GM19193 (cell line): ENCODE measurements around the gene CGREF1.

Experiments
- POLR2A ChIP-seq: IDR thresholded peaks from 4 replicates; pipeline ENCODE4 v1.6.1; 2011; ENCODE audit not compliant: insufficient read depth, insufficient read length; ENCODE audit errors: extremely low read depth

Gene CGREF1

DNA sequence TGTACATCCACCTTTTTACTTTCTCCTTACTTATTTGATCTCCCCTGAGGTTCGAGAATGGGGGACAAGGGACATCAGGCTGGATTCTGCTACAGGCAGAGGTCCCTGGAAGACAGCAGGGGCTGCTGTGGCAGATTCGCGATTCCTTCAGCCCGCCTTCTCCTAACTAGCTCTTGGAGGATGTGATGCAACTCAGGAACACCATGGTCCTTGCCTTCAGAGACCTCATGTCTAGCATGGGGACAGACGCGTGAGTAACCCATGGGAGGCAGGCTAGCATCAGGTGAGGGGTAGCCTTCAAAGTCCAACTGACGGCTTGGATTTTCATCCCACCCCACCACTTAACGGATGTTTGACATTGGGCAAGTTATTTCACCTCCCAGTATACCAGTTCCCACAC is 29.0 kb upstream of the CGREF1 start:
- no peak for TF ChIP-seq POLR2A

GRCh38 chr2:27145682-27146081 is 26.8 kb upstream of the CGREF1 start:
- TF ChIP-seq POLR2A = no peak

GRCh38 chr2:27143285-27143684 is 24.4 kb upstream of the CGREF1 start:
- no peak for TF ChIP-seq POLR2A

DNA sequence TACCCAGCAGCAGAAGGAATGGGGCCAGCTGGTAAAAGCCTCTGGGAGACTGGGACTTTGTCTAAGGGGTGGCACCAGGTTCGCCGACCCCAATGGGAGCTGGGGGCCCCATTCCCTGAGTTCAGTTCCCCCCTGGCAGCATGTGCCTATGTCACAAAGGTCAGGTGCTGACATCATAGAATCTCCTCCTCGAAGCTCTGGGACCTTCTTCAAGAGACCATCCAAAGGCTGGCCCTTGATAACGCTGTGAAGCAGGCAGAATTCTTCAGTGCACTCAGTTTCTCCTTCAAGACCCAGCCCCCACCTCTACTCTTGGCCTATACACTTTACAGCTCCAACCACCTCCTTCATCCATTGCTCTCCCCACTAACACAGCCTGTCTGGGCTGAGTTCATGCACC is 20.4 kb upstream of the CGREF1 start, which contains the start of gene PRR30:
Gene PRR30, minus strand, starts transcription at position 101 of the 400 bp plus-strand sequence. CDS start 1,081 bp downstream, outside the sequence.
- TF ChIP-seq POLR2A = no peak

- no peak for TF ChIP-seq POLR2A
Measured at GRCh38 chr2:27138111-27138510, 19.2 kb upstream of the CGREF1 start.

DNA sequence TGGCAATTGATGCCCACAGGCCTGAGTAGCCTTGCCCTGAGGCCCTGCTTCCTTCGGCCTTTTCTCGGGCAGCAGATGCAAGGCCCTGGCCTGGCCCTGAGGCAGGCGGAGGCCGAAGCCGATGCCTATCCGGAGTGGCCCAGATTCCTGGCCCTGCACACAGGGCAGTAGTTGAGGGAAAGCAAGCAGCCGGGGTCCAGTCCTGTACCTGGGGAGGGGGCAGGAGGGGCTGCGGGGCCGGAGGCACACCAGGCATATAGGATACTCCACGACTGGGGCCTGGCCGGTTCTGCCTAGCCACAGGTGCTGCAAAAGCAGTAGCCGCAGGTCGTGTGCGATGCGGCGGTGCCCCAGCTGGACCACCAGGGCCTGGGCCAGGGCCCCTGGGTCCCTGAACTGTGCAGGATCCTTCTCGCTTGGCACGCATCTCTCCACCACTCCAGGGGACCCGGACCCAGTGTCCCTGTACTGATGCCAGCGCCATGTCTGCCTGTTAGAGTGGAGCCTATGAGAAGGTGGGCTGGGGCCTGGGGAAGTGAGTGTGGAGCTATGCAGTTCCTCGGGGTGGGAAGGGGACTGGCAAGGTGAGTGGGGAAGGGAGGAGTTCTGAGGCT is 18.5 kb upstream of the CGREF1 start:
- no peak for TF ChIP-seq POLR2A

GRCh38 chr2:27136751-27137150 is 17.8 kb upstream of the CGREF1 start:
- TF ChIP-seq POLR2A = no peak

DNA sequence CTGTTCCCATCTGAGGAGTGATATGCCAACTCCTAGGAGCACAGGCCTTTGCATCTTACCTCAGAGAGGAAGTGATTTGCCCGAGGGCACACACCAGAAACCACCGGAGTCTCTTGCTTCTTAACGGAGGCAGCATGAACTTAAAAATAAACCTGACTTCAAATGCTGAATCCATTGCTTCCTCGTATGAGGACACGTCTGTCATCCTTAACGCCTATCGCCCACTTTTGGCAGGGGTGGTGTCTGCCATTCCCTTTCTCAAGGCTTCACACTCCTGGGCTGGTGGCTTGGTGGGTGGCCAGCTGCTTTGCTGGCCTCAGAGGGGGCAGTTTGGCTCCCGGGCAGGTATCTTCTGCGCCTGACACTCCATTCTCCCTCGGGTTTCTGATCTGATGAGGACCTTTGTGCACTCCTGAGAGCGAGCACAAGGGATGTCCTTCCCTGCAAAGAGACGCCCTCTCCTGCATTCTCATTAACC is 16.6 kb upstream of the CGREF1 start:
- no peak for TF ChIP-seq POLR2A

DNA sequence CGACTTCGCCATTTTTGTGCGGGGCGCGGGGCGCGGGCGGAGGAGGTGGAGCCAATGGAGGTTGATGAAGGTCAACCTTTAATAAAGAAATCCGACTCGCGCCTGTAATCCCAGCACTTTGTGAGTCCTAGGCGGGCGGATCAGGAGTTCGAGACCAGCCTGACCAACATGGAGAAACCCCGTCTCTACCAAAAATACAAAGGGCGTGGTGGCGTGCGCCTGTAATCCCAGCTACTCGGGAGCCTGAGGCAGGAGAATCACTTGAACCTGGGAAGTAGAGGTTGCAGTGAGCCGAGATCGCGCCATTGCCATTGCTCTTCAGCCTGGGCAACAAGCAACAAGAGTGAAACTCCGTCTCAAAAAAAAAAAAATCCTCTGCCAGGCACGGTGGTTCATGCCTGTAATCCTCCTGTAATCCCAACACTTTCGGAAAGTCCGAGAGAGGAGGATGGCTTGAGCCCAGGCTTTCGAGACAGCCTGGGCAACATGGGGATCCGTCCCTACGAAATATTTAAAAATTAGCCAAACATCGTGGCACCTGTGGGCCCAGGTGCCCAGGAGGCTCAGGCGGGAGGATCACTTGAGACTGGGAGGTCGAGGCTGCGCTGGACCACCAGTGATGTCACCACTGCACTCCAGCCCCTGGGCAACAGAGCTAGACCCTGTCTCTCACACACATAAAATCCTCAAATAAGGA is 16.0 kb upstream of the CGREF1 start:
- no peak for TF ChIP-seq POLR2A

DNA sequence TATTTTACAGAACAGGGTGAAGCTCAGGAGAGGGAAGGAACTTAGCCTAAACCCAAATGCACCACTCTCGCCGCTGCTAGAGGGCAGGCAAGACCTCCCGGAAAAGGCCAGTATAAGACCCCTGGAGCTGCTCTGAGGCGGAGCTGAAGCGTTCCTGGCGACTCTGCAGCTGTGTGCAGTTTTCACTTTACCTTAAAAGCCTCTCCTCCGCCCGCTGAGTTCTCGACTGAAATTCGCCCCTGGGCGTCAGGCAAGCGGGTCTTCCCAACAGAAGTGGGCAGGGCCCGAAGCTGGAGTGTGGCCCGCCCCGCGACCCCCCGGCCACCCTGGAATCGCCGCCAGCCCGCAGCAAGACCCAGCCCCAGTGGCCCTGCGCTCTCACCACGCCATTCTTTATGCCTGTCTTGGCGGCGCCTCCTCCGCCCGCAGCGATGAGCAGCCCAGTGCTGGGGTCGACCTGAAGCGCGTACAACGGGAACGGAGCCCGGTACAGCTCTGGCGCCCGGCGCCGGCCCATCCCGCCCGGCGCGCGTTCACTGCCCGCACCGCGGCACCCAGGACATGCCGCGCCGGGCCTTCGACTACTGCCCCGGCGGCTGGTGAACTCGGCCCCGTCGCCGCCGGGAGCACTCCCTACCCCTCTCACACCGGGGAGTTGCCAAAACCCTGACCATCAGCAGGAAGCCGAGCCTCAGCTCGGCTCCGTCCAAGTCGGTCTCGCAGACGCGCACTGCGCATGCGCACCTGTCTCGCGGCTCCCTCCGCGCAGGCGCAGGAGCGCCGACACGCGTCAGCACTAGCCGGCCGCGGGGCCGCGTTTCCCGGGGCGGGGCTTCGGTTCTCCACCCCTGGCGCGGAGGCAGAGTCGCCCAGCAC is 15.2 kb upstream of the CGREF1 start, which contains the start of gene PREB:
Gene PREB, minus strand, starts transcription at position 732 of the 876 bp plus-strand sequence. Its CDS starts 215 bp downstream, at position 517.
- peak; percentile 89 for TF ChIP-seq POLR2A

DNA sequence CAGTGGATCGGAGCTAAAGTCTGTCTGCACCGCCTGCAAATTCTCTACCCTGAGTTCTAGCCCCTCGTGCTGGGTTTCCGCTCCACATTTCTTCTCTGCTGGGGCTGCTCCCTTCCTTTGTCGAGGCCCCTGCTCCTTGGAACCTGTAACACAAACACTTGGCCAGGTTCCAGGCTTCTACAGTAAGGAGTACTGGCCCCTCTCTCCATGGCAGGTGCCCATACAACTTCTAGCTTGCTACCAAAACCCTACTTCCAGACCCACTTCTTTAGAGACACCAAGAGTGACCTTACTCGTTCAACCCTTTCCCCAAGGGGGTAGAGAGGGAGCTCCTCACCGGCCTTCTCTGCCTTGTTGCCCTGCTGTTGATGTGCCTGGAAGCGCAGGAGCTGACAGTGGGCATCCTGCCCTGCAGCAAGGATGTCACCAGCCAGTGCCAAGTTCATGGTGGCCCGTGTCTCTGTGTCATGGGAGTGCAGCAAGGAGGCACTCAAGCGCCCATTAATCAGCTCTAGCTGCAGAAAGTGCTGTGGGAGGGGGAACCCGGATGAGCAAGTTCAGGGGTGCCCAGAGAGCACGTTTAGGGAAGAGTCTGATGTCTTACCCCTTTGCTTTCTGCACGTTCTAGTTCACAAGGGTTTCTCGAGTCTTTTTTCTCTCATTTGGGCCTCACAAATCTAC is 14.4 kb upstream of the CGREF1 start:
- no peak for TF ChIP-seq POLR2A

- TF ChIP-seq POLR2A = no peak
Measured at GRCh38 chr2:27131429-27131828, 12.5 kb upstream of the CGREF1 start.

DNA sequence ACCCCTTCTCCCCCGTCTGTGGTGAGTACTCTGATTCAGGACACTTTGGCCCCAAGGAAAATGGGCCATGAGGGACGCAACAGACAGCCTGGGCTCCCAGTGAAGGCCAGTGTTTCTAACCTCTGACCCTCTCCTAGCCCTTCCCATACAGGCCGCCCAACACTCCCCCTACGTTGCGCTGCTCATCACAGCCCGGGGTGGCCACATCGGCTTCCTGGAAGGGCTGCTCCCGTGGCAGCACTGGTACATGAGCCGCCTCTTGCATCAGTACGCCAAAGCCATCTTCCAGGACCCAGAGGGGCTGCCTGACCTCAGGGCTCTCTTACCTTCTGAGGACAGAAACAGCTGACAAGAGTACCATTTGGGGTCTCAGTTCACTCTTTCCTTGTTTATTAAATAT is 11.5 kb upstream of the CGREF1 start:
- no peak for TF ChIP-seq POLR2A

DNA sequence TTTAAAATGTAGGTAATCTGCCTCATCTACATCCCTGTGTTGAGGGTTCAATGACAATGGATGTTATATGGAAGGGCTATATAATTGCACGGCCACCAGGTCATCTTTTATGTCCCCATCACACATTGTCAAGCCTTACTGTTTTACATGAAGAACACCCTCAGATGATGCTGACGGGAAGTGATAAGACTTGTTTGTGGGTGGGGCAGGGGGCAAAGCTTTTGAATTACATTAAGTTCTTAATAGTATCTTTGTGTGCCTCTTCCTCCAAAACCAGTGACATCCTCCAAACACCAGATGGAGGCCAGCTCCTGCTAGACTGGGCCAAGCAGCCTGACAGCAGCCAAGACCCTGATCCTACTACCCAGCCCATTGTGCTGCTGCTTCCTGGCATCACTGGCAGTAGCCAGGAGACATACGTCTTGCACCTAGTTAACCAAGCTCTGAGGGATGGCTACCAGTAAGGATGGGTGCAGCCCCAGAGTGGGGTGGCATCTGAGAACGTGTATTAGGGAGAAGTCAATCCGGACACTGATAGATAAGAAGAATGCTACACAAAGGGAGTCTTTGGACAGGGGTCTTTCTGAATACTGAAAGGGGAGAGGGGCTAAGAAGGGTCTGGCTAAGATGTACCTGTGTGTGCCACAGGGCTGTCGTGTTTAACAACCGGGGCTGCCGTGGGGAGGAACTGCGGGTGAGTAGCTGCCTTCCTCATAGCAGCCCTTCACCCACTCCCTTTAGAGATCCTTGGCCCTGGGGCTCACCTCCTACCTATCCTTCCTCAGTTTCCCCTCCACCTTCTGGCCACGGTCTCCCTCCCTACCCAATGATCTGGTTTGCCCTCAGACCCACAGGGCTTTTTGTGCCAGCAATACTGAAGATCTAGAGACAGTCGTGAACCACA is 10.0 kb upstream of the CGREF1 start:
- no peak for TF ChIP-seq POLR2A
